ENCODE data around the gene SLC16A4. TPM values are rescaled to one million over a fixed set of nuclear protein-coding genes. Genes with fewer than 3 reads are reported as not detected.

SLC16A4 gene
- total RNA-seq, 1 donor from 2014 or later = 7.2 TPM

DNA sequence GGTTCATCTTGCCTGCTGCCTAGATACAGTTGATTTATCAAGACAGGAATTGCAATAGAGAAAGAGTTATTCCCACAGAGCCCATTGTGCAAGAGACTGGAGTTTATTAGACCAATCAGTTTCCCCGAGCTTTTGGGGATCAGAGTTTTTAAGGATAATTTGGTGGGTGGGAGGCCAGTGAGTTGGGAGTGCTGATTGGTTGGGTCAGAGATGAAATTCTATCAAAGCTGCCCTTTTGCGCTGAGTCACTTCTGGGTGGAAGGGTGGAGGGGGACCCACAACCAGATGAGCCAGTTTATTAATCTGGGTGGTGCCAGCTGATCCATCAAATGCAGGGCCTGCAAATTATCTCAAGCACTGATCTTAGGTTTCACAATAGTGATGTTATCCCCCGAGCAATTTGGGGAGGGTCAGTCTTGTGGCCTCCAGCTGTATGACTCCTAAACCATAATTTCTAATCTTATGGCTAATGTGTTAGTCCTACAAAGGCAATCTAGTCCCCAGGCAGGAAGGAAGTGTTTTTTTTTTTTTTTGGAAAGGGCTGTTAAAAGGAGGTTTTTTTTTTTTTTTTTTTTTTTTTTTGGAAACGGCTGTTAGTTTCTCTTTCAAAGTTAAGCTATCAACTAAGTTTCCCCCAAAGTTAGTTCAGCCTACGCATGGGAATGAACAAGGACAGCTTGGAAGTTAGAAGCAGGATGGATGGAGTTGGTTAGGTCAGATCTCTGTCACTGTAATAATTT is 7.4 kb downstream of the SLC16A4 start:
- Mint-ChIP-seq H3K4me3 (ENCODE audit: unreplicated experiment) (no peak overlapping the region), H3K27me3 (ENCODE audit: unreplicated experiment) (no peaks in the 10 kb centered on the region), H3K9me3 (ENCODE audit: unreplicated experiment) (no peaks in the 10 kb centered on the region), H3K36me3 (ENCODE audit: low read depth, unreplicated experiment) (peaks cover 7% of the 10 kb centered on the region), H3K27ac (ENCODE audit: unreplicated experiment) (no peak overlapping the region), H3K4me1 (ENCODE audit: unreplicated experiment) (peaks cover 8% of the 10 kb centered on the region)
- DNase-seq (ENCODE audit: low spot score) = no peak
- no peak for TF ChIP-seq CTCF (IDR thresholded peaks at IDR 0.05; ENCODE audit: unreplicated experiment)

- H3K36me3 Mint-ChIP-seq (ENCODE audit: low read depth, unreplicated experiment) = peaks cover 7% of the 10 kb centered on the region
- H3K4me1 Mint-ChIP-seq (ENCODE audit: unreplicated experiment) = peaks cover 15% of the 10 kb centered on the region
- no peaks in the 10 kb centered on the region for H3K27me3 Mint-ChIP-seq (ENCODE audit: unreplicated experiment)
- no peak overlapping the region for H3K4me3 Mint-ChIP-seq (ENCODE audit: unreplicated experiment)
- H3K9me3 Mint-ChIP-seq (ENCODE audit: unreplicated experiment) = no peaks in the 10 kb centered on the region
- no peak overlapping the region for H3K27ac Mint-ChIP-seq (ENCODE audit: unreplicated experiment)
- no peak for TF ChIP-seq CTCF (IDR thresholded peaks at IDR 0.05; ENCODE audit: unreplicated experiment)
- no peak for DNase-seq (ENCODE audit: low spot score)
Observed at GRCh38 chr1:110380672-110381283, 10.0 kb downstream of the SLC16A4 start.

DNA sequence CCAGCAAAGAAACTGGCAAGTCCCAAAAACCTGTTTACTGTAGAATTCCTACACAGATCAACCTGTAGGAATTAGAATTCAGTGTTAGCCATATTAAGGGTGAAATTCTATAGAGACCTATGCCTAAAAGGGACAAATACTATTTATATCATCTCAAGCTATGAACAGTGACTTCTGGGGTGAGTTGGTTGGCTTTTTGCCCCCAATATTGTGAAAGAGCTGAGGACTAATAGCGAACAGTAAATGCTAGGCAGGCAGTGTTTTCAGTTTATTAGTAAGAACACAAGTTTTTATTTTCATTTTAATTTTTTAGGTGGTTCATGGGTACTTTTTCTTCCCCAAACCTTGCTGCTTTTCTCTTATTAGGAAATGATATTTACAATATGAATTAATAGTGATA is 15.3 kb downstream of the SLC16A4 start:
- Mint-ChIP-seq H3K9me3 (ENCODE audit: unreplicated experiment) (no peaks in the 10 kb centered on the region), H3K4me3 (ENCODE audit: unreplicated experiment) (no peak overlapping the region), H3K27ac (ENCODE audit: unreplicated experiment) (no peak overlapping the region), H3K27me3 (ENCODE audit: unreplicated experiment) (no peaks in the 10 kb centered on the region), H3K4me1 (ENCODE audit: unreplicated experiment) (peaks cover 8% of the 10 kb centered on the region), H3K36me3 (ENCODE audit: low read depth, unreplicated experiment) (peaks cover 7% of the 10 kb centered on the region)
- no peak for DNase-seq (ENCODE audit: low spot score)
- TF ChIP-seq CTCF (IDR thresholded peaks at IDR 0.05; ENCODE audit: unreplicated experiment) = no peak

DNA sequence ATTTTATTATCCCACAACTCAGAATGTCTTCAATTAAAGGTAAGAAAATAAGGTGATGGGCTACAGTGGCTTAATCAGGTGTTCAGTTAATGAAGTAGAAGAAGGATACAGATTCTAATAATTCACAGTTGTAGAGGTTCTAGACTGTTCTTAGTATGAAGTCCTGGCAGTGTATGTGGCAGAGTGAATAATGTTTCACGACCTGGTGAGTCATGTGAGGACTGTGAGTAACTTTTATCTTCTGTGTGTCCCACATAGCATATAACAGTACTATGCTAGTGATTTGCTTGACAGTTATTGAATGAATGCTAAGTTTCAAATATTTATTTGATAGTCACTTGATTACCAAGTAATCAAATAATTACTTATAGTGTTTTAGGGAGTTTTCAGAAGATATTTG is 20.0 kb downstream of the SLC16A4 start:
- no peak for TF ChIP-seq CTCF (IDR thresholded peaks at IDR 0.05; ENCODE audit: unreplicated experiment)

DNA sequence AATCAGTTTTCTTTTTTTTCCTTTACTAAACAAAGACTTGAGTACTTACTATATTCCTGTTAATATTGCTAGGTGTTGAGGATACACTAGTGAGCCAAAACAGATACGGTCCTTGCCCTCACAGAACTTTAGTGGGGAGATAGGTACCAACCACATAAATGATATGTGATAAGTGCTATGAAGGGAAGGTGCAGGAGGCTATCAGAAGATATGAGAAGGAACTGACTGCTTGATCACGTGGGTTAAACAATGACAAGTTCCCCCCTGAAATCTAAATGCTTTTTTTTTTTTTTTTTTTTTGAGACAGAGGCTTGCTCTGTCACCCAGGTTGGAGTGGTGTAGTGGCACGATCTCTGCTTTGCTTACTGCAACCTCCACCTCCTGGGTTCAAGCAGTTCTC is 26.6 kb downstream of the SLC16A4 start:
- no peak for TF ChIP-seq CTCF (IDR thresholded peaks at IDR 0.05; ENCODE audit: unreplicated experiment)
- Mint-ChIP-seq H3K4me1 (ENCODE audit: unreplicated experiment) (no peaks in the 10 kb centered on the region), H3K36me3 (ENCODE audit: low read depth, unreplicated experiment) (no peaks in the 10 kb centered on the region), H3K4me3 (ENCODE audit: unreplicated experiment) (no peak overlapping the region), H3K27ac (ENCODE audit: unreplicated experiment) (no peak overlapping the region), H3K9me3 (ENCODE audit: unreplicated experiment) (no peaks in the 10 kb centered on the region), H3K27me3 (ENCODE audit: unreplicated experiment) (no peaks in the 10 kb centered on the region)
- DNase-seq (ENCODE audit: low spot score) = no peak

More for the DNA sequence above, 20.0 kb downstream of the SLC16A4 start:
- H3K27me3 Mint-ChIP-seq (ENCODE audit: unreplicated experiment) = no peaks in the 10 kb centered on the region
- no peaks in the 10 kb centered on the region for H3K36me3 Mint-ChIP-seq (ENCODE audit: low read depth, unreplicated experiment)
- no peak overlapping the region for H3K27ac Mint-ChIP-seq (ENCODE audit: unreplicated experiment)
- no peak overlapping the region for H3K4me3 Mint-ChIP-seq (ENCODE audit: unreplicated experiment)
- H3K4me1 Mint-ChIP-seq (ENCODE audit: unreplicated experiment) = no peaks in the 10 kb centered on the region
- no peaks in the 10 kb centered on the region for H3K9me3 Mint-ChIP-seq (ENCODE audit: unreplicated experiment)
- no peak for DNase-seq (ENCODE audit: low spot score)

Measured in endothelial cell (in vitro differentiated cells).